Measurements from ENCODE around the gene NME7.

The NME7 gene

GRCh38 chr1:169371404-169371803, 3.8 kb upstream of the NME7 start:
- peaks cover 20% of the 10 kb centered on the region; the same call in 1 of the 2 replicates for H3K36me3 ChIP-seq (ENCODE audit: insufficient read depth, low read length)
- H3K79me2 ChIP-seq (ENCODE audit: insufficient read depth, low read length): peaks cover 15% of the 10 kb centered on the region
- H3K9me3 ChIP-seq (ENCODE audit: low read length): no peaks in the 10 kb centered on the region
- H3K27me3 ChIP-seq (ENCODE audit: insufficient read depth, low read length): no peaks in the 10 kb centered on the region
- H3K9ac ChIP-seq (ENCODE audit: low read length): no peak overlapping the region
- H2AFZ ChIP-seq (ENCODE audit: low read length): no peak overlapping the region
- no peaks in the 10 kb centered on the region for H3F3A ChIP-seq (ENCODE audit: insufficient read depth, low read length)
- H3K4me2 ChIP-seq (ENCODE audit: low read length): no peak overlapping the region
- TF ChIP-seq, protein P1, sequence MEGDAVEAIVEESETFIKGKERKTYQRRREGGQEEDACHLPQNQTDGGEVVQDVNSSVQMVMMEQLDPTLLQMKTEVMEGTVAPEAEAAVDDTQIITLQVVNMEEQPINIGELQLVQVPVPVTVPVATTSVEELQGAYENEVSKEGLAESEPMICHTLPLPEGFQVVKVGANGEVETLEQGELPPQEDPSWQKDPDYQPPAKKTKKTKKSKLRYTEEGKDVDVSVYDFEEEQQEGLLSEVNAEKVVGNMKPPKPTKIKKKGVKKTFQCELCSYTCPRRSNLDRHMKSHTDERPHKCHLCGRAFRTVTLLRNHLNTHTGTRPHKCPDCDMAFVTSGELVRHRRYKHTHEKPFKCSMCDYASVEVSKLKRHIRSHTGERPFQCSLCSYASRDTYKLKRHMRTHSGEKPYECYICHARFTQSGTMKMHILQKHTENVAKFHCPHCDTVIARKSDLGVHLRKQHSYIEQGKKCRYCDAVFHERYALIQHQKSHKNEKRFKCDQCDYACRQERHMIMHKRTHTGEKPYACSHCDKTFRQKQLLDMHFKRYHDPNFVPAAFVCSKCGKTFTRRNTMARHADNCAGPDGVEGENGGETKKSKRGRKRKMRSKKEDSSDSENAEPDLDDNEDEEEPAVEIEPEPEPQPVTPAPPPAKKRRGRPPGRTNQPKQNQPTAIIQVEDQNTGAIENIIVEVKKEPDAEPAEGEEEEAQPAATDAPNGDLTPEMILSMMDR (IDR thresholded peaks at IDR 0.05; ENCODE audit: low read length): no peak
- no peak for TF ChIP-seq EZH2 (IDR thresholded peaks at IDR 0.05; ENCODE audit: borderline replicate concordance, low read length)
- H3K9me2 ChIP-seq (ENCODE audit: low read depth, low read length): no peaks in the 10 kb centered on the region
- no peak overlapping the region for H3K27ac ChIP-seq (ENCODE audit: low read depth, low read length, poor library complexity, severe bottlenecking)
- no peak overlapping the region for H3K4me3 ChIP-seq (ENCODE audit: low read depth, low read length, poor library complexity, severe bottlenecking)
- H4K20me1 ChIP-seq (ENCODE audit: insufficient read depth, low read length): no peaks in the 10 kb centered on the region
- peaks cover 29% of the 10 kb centered on the region for H3K4me1 ChIP-seq (ENCODE audit: insufficient read depth, low read length, severe bottlenecking)

GRCh38 chr1:169368406-169368769, 791 bp upstream of the NME7 start:
- Histone ChIP-seq H3K36me3 (ENCODE audit: insufficient read depth, low read length) (peaks cover 18% of the 10 kb centered on the region; the same call in 1 of the 2 replicates), H3K9me3 (ENCODE audit: low read length) (no peaks in the 10 kb centered on the region), H3K9me2 (ENCODE audit: low read depth, low read length) (no peaks in the 10 kb centered on the region), H3K9ac (ENCODE audit: low read length) (peak overlapping the region; percentile 90), H3K4me3 (ENCODE audit: low read depth, low read length, poor library complexity, severe bottlenecking) (peak overlapping the region; percentile 90), H3K27me3 (ENCODE audit: insufficient read depth, low read length) (no peaks in the 10 kb centered on the region), H4K20me1 (ENCODE audit: insufficient read depth, low read length) (no peaks in the 10 kb centered on the region), H2AFZ (ENCODE audit: low read length) (no peak overlapping the region), H3K4me1 (ENCODE audit: insufficient read depth, low read length, severe bottlenecking) (peaks cover 34% of the 10 kb centered on the region), H3K27ac (ENCODE audit: low read depth, low read length, poor library complexity, severe bottlenecking) (peak overlapping the region; percentile 74), H3K4me2 (ENCODE audit: low read length) (peak overlapping the region; percentile 86), H3K79me2 (ENCODE audit: insufficient read depth, low read length) (peaks cover 15% of the 10 kb centered on the region), H3F3A (ENCODE audit: insufficient read depth, low read length) (no peaks in the 10 kb centered on the region)
- TF ChIP-seq EZH2 (IDR thresholded peaks at IDR 0.05; ENCODE audit: borderline replicate concordance, low read length): no peak
- TF ChIP-seq, protein P1 (IDR thresholded peaks at IDR 0.05; ENCODE audit: low read length): no peak

DNA sequence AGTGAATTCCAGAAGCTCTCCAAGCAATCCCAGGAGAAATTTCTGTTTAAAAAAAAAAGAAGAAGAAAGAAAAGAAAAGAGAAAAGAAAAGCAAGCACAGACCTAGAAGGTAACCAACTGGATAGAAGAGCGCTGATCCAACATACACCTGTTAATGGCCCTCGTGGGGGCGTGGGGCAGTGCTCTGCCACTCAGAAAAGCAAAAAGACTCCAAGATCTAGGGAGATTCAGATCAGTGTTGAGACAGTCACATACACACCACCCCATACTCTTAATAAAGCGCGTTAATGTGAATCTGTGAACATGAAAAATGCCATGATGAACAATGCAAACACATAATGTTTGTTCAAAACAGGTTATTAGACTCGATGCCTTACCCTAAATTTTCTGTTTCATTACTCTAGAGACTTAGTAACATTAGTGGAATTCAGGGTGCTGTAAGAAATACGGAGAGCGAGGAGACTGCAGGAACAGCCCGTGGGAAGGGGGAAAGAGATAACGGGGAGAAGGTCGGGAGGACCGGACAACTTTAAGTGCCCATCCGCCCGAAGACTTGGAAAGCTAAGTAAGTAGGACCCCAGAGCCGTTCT, 406 bp downstream of the NME7 start:
- H3K9me3 ChIP-seq (ENCODE audit: low read length): no peaks in the 10 kb centered on the region
- peak overlapping the region; percentile 90 for H3K4me3 ChIP-seq (ENCODE audit: low read depth, low read length, poor library complexity, severe bottlenecking)
- H2AFZ ChIP-seq (ENCODE audit: low read length): peak overlapping the region; percentile 42; the same call in 1 of the 2 replicates
- no peaks in the 10 kb centered on the region for H3F3A ChIP-seq (ENCODE audit: insufficient read depth, low read length)
- H3K9me2 ChIP-seq (ENCODE audit: low read depth, low read length): no peaks in the 10 kb centered on the region
- H3K27ac ChIP-seq (ENCODE audit: low read depth, low read length, poor library complexity, severe bottlenecking): no peak overlapping the region
- no peak for TF ChIP-seq EZH2 (IDR thresholded peaks at IDR 0.05; ENCODE audit: borderline replicate concordance, low read length)
- TF ChIP-seq, protein P1 (IDR thresholded peaks at IDR 0.05; ENCODE audit: low read length): no peak
- H3K9ac ChIP-seq (ENCODE audit: low read length): peak overlapping the region; percentile 66
- peaks cover 18% of the 10 kb centered on the region; the same call in 1 of the 2 replicates for H3K36me3 ChIP-seq (ENCODE audit: insufficient read depth, low read length)
- peaks cover 34% of the 10 kb centered on the region for H3K4me1 ChIP-seq (ENCODE audit: insufficient read depth, low read length, severe bottlenecking)
- H3K79me2 ChIP-seq (ENCODE audit: insufficient read depth, low read length): peaks cover 15% of the 10 kb centered on the region
- H4K20me1 ChIP-seq (ENCODE audit: insufficient read depth, low read length): no peaks in the 10 kb centered on the region
- H3K4me2 ChIP-seq (ENCODE audit: low read length): peak overlapping the region; percentile 86
- H3K27me3 ChIP-seq (ENCODE audit: insufficient read depth, low read length): no peaks in the 10 kb centered on the region

Data from OCI-LY1 (cell line).